ENCODE measurements around the gene ALDH8A1. TPM values are rescaled to one million over a fixed set of nuclear protein-coding genes. Genes with fewer than 3 reads are reported as not detected.

ALDH8A1 gene
- total and polyA plus RNA-seq, 2 of the 8 experiments (the other 6 are each of a cell fraction or from before 2014, with no cell fraction given): 0.08 to 0.28 TPM

- Histone ChIP-seq H3K14ac (ENCODE audit: insufficient read length) (no peak overlapping the region), H3K23me2 (ENCODE audit: low read depth, low read length) (no peaks in the 10 kb centered on the region), H3K9ac (replicated peaks in 1 of 4; ENCODE audit: extremely low read depth in 1 of 4, low read depth in 3 of 4, low read length in 3 of 4) (no peak overlapping the region), H3K27me3 (replicated peaks in 1 of 4; ENCODE audit: control insufficient read depth in 3 of 4, extremely low read depth in 1 of 4, insufficient read depth in 3 of 4, low read length in 3 of 4) (no peaks in the 10 kb centered on the region), H3K4ac (replicated peaks; ENCODE audit: insufficient read length, low read depth, low read length) (no peak overlapping the region), H2BK5ac (ENCODE audit: low read depth, low read length) (no peak overlapping the region), H4K20me1 (replicated peaks in 1 of 2; ENCODE audit: control insufficient read depth in 1 of 2, insufficient read depth in 2 of 2, low read length in 2 of 2) (no peaks in the 10 kb centered on the region), H4K8ac (ENCODE audit: extremely low read depth, insufficient read depth, low read length) (no peak overlapping the region), H2AK5ac (ENCODE audit: low read depth, low read length) (no peak overlapping the region), H3K18ac (ENCODE audit: extremely low read depth, low read length) (no peak overlapping the region), H4K5ac (ENCODE audit: insufficient read length, low read depth, low read length) (no peak overlapping the region), H2BK120ac (replicated peaks; ENCODE audit: low read depth, low read length) (no peak overlapping the region), H3K9me3 (ENCODE audit: insufficient read depth in 2 of 2, low read depth in 1 of 2, low read length in 1 of 2) (no peaks in the 10 kb centered on the region; a peak in 1 of 4 replicates), H3K56ac (replicated peaks; ENCODE audit: insufficient read length, low read depth, low read length) (no peak overlapping the region), H4K91ac (replicated peaks; ENCODE audit: insufficient read length, low read length) (no peak overlapping the region), H3K79me2 (ENCODE audit: control insufficient read depth in 1 of 2, insufficient read depth in 2 of 2, low read length in 2 of 2) (no peaks in the 10 kb centered on the region), H3K27ac (ENCODE audit: low read depth, low read length) (no peak overlapping the region), H2BK20ac (ENCODE audit: low read length) (no peak overlapping the region), H2BK15ac (ENCODE audit: low read length) (no peak overlapping the region), H3K4me1 (replicated peaks in 1 of 4; ENCODE audit: control insufficient read depth in 3 of 4, insufficient read depth in 4 of 4, low read length in 3 of 4) (no peaks in the 10 kb centered on the region), H3K36me3 (ENCODE audit: control insufficient read depth in 2 of 4, insufficient read depth in 4 of 4, low read length in 3 of 4) (no peaks in the 10 kb centered on the region), H2BK12ac (ENCODE audit: low read depth, low read length) (no peak overlapping the region), H3K79me1 (ENCODE audit: low read depth, low read length) (no peaks in the 10 kb centered on the region), H3K23ac (ENCODE audit: insufficient read length) (no peak overlapping the region), H3K4me3 (ENCODE audit: extremely low read depth in 1 of 4, insufficient read depth in 2 of 4, low read depth in 3 of 4, low read length in 4 of 4) (no peak overlapping the region), H3K4me2 (ENCODE audit: insufficient read depth in 1 of 2, low read depth in 2 of 2, low read length in 2 of 2) (no peak overlapping the region), H2AFZ (ENCODE audit: low read length) (no peak overlapping the region)
- no peak for DNase-seq (ENCODE audit: low read depth in 1 of 2, low spot score in 2 of 2)
- TF ChIP-seq TAF1 (IDR thresholded peaks at IDR 0.05; ENCODE audit: low read depth, low read length) (no peak), RAD21 (IDR thresholded peaks at IDR 0.05 in 1 of 2, conservative IDR thresholded peaks at IDR 0.05 in 1 of 2; ENCODE audit: low read depth in 2 of 2, low read length in 2 of 2) (no peak), TEAD4 (IDR thresholded peaks at IDR 0.05; ENCODE audit: low read depth, low read length) (no peak), PHF8 (conservative IDR thresholded peaks at IDR 0.05; ENCODE audit: low read depth, low read length) (no peak), SRF (IDR thresholded peaks at IDR 0.05; ENCODE audit: low read depth, low read length) (no peak), SIN3A (conservative IDR thresholded peaks at IDR 0.05 in 1 of 2, IDR thresholded peaks at IDR 0.05 in 1 of 2; ENCODE audit: low read depth in 1 of 2, low read length in 2 of 2) (no peak), BRCA1 (IDR thresholded peaks at IDR 0.05; ENCODE audit: low read depth, low read length) (no peak), CEBPB (IDR thresholded peaks at IDR 0.05; ENCODE audit: low read depth, low read length) (no peak), ZNF274 (IDR thresholded peaks at IDR 0.05; ENCODE audit: borderline replicate concordance, extremely low read depth, low read length) (no peak)
- ChIA-PET POLR2A (ENCODE audit: partially characterized antibody) (interaction anchor here (1.6 kb wide), 1 partner anchor 9 kb away, joined by 3 read pairs; no protein-coding TSS in a partner anchor), CTCF (ENCODE audit: partially characterized antibody) (interaction anchor here (1.3 to 2.3 kb wide), 4 partner anchors 9 to 26 kb away, joined by 3 to 8 read pairs (median 4); no protein-coding TSS in a partner anchor)
- no peak for FAIRE-seq
Observed at GRCh38 chr6:134891633-134892032, 58.3 kb downstream of the ALDH8A1 start.
